Fibroblast of lung (primary cell): ENCODE results near the gene CDHR2.

Source experiments
- CTCF ChIP-seq, 2 donors: IDR thresholded peaks in 1 of 2; conservative IDR thresholded peaks in 1 of 2; 1 replicate in 1 of 2; 2 replicates in 1 of 2; pipeline ENCODE4 v1.5.1; 2011 to 2012; ENCODE audit warnings: low read length in 2 of 2, control low read depth in 1 of 2, inconsistent platforms in 1 of 2, low read depth in 1 of 2, mild to moderate bottlenecking in 1 of 2
- EZH2 ChIP-seq: IDR thresholded peaks from 2 replicates; pipeline ENCODE4 v1.5.1; 2012; ENCODE audit warnings: low read length, control low read depth, mild to moderate bottlenecking; ENCODE audit errors: missing control alignments

- TF ChIP-seq CTCF (conservative IDR thresholded peaks at IDR 0.05 in 1 of 2, IDR thresholded peaks at IDR 0.05 in 1 of 2; ENCODE audit: low read depth in 1 of 2, low read length in 2 of 2) (no peak), EZH2 (no peak)
Observed at GRCh38 chr5:176536132-176536901, 12.8 kb upstream of the CDHR2 start.
